B cell (primary cell): Measurements from ENCODE around the gene SCFD1. TPM values are rescaled to one million over a fixed set of nuclear protein-coding genes. Genes with fewer than 3 reads are reported as not detected.

Source experiments
- ATAC-seq: fragments of 200-7000 bp; cut with Tn5 transposase; one replicate; pipeline ENCODE4 v1.10.0; 2021; ENCODE audit warnings: low read depth, mild to moderate bottlenecking, moderate number of reproducible peaks, moderate library complexity
- CTCF ChIA-PET: fragments of 350-600 bp; sonication (Branson Sonifier 250); formaldehyde crosslinking; loops from one replicate; lab custom pipeline; 2021; ENCODE audit warnings: antibody characterized with exemption, inconsistent platforms; lab: Charles Lee
- POLR2A ChIA-PET: fragments of 350-600 bp; sonication (Branson Sonifier 250); formaldehyde crosslinking; loops from one replicate; lab custom pipeline; 2021; ENCODE audit warnings: antibody characterized with exemption; lab: Charles Lee
- DNase-seq: peaks from one replicate; pipeline ENCODE4 v3.0.0; 2013
- H2AFZ ChIP-seq: 2 replicates; pipeline ENCODE4 v1.6.1; 2012; ENCODE audit warnings: mild to moderate bottlenecking, low read depth, low read length; ENCODE audit not compliant: insufficient read depth, poor library complexity, severe bottlenecking
- H3K27ac ChIP-seq, 2 donors: 1 replicate in 1 of 2; 2 replicates in 1 of 2; pipeline ENCODE4 v1.5.1; 2012 to 2013; ENCODE audit warnings: low read length in 2 of 2, mild to moderate bottlenecking in 2 of 2, moderate library complexity in 1 of 2
- H3K27me3 ChIP-seq, 4 experiments: fragments of 200-600 bp in 1 of 4; sonication (generic) in 1 of 4; replicated peaks in 1 of 4; 1 replicate in 2 of 4; 2 replicates in 2 of 4; pipeline versions ENCODE4 v1.6.1 to v1.7.0; 2013 to 2016; ENCODE audit warnings: low read length in 3 of 4, mild to moderate bottlenecking in 2 of 4, mixed read lengths in 1 of 4, moderate library complexity in 1 of 4; ENCODE audit not compliant: insufficient read depth in 4 of 4, control insufficient read depth in 3 of 4; ENCODE audit errors: control extremely low read depth in 1 of 4
- H3K36me3 ChIP-seq, 2 experiments: replicated peaks in 1 of 2; 1 replicate in 1 of 2; 2 replicates in 1 of 2; pipeline versions ENCODE4 v1.6.1 to v1.7.1; 2013; ENCODE audit warnings: low read length in 1 of 2; ENCODE audit not compliant: insufficient read depth in 2 of 2, control insufficient read depth in 1 of 2; ENCODE audit errors: control extremely low read depth in 1 of 2, extremely low read depth in 1 of 2
- H3K4me1 ChIP-seq, 2 donors: fragments of 200-600 bp in 1 of 2; sonication (generic) in 1 of 2; 1 replicate in 1 of 2; 2 replicates in 1 of 2; pipeline versions ENCODE4 v1.5.1 to v1.6.1; 2013 to 2017; ENCODE audit warnings: low read length in 2 of 2; ENCODE audit not compliant: control insufficient read depth in 2 of 2, insufficient read depth in 2 of 2
- H3K4me2 ChIP-seq: replicated peaks from 2 replicates; pipeline ENCODE3; 2012; ENCODE audit warnings: mild to moderate bottlenecking, low read depth, low read length; ENCODE audit not compliant: poor library complexity, severe bottlenecking
- H3K4me3 ChIP-seq, 5 experiments: fragments of 200-600 bp in 1 of 5; sonication (generic) in 1 of 5; 1 replicate in 3 of 5; 2 replicates in 2 of 5; pipeline versions ENCODE4 v1.5.1 to v1.7.0; 2011 to 2016; ENCODE audit warnings: low read length in 4 of 5, mild to moderate bottlenecking in 4 of 5, low read depth in 2 of 5, control low read depth in 1 of 5, moderate library complexity in 1 of 5; ENCODE audit not compliant: insufficient read depth in 1 of 5; ENCODE audit errors: control extremely low read depth in 1 of 5, extremely low read depth in 1 of 5
- H3K79me2 ChIP-seq: fragments of 200-600 bp; sonication (generic); one replicate; pipeline ENCODE4 v1.6.0; 2016; ENCODE audit warnings: low read length; ENCODE audit not compliant: control insufficient read depth, insufficient read depth
- H3K9ac ChIP-seq: fragments of 200-600 bp; sonication (generic); 2 replicates; pipeline ENCODE4 v1.6.1; 2017; ENCODE audit warnings: mild to moderate bottlenecking, low read length, moderate library complexity
- H3K9me3 ChIP-seq, 3 donors: one replicate each; pipeline versions ENCODE4 v1.6.1 to v1.7.1; 2013; ENCODE audit warnings: low read length in 2 of 3; ENCODE audit not compliant: control insufficient read depth in 2 of 3, insufficient read depth in 1 of 3; ENCODE audit errors: control extremely low read depth in 1 of 3
- H4K20me1 ChIP-seq: 2 replicates; pipeline ENCODE4 v1.6.0; 2012; ENCODE audit warnings: mild to moderate bottlenecking, low read length; ENCODE audit not compliant: insufficient read depth, control insufficient read depth, poor library complexity, severe bottlenecking
- H3K27ac Mint-ChIP-seq: one replicate; pipeline ENCODE4 v1.8.0; 2021; ENCODE audit warnings: mixed read lengths
- H3K27me3 Mint-ChIP-seq: one replicate; pipeline ENCODE4 v1.8.0; 2021; ENCODE audit warnings: mixed read lengths
- H3K4me1 Mint-ChIP-seq: one replicate; pipeline ENCODE4 v1.8.0; 2021; ENCODE audit warnings: mixed read lengths
- H3K4me3 Mint-ChIP-seq: one replicate; pipeline ENCODE4 v1.8.0; 2021; ENCODE audit warnings: mixed read lengths
- H3K9me3 Mint-ChIP-seq: one replicate; pipeline ENCODE4 v1.8.0; 2022; ENCODE audit warnings: mixed read lengths; ENCODE audit not compliant: insufficient read depth
- CTCF ChIP-seq: fragments of 200-600 bp; IDR thresholded peaks from one replicate; pipeline ENCODE4 v1.8.0; 2022; ENCODE audit warnings: antibody characterized with exemption, mild to moderate bottlenecking
- EZH2 ChIP-seq: IDR thresholded peaks from 2 replicates; pipeline ENCODE4 v1.6.1; 2012; ENCODE audit warnings: borderline replicate concordance, low read depth, mild to moderate bottlenecking, moderate library complexity, low read length; ENCODE audit not compliant: insufficient read depth, poor library complexity, severe bottlenecking
- intact Hi-C: fragments of 100-400 bp; cut with micrococcal nuclease; formaldehyde crosslinking; loops from one replicate; pipeline ENCODE4 v1.10.0; 2022
- polyA plus RNA-seq: library from polyadenylated mRNA; depleted of rRNA; stranded (reverse); fragments of >200 nt; gene quantifications from 2 replicates; pipeline ENCODE4 v1.2.3, GENCODE V29; 2012
- total RNA-seq, 2 donors: library from RNA; stranded (reverse); fragments of 120-200 nt in 1 of 2; gene quantifications; 1 replicate in 1 of 2; 2 replicates in 1 of 2; pipeline versions ENCODE4 v1.2.3 to v1.2.4, GENCODE V29; 2013 to 2022

The SCFD1 gene
- total and polyA plus RNA-seq, 2 donors (not counting 1 experiment from before 2014, with no cell fraction given), result 23.1 to 73.0 TPM

GRCh38 chr14:30779210-30779609 lies 157.1 kb downstream of the SCFD1 start:
- intact Hi-C loops, result no loop called here
- H3K27ac Mint-ChIP-seq, result no peak overlapping the region

More at GRCh38 chr14:30779210-30779609, 157.1 kb downstream of the SCFD1 start:
- POLR2A ChIA-PET, result no interaction called here
- no peaks in the 10 kb centered on the region for H4K20me1 ChIP-seq
- TF ChIP-seq CTCF (no peak), EZH2 (no peak)
- no peak overlapping the region for H2AFZ ChIP-seq
- Mint-ChIP-seq H3K4me1 (no peaks in the 10 kb centered on the region), H3K27me3 (peaks cover 17% of the 10 kb centered on the region), H3K4me3 (no peak overlapping the region), H3K9me3 (no peaks in the 10 kb centered on the region)
- H3K4me1 ChIP-seq, result no peaks in the 10 kb centered on the region
- ATAC-seq (no peak), DNase-seq (no peak)
- CTCF ChIA-PET, result no interaction called here
- H3K27me3 ChIP-seq, result peaks cover 0 to 6% (median 0%) of the 10 kb centered on the region in 4 experiments
- no peaks in the 10 kb centered on the region for H3K9me3 ChIP-seq
- H3K4me2 ChIP-seq, result no peak overlapping the region
- H3K36me3 ChIP-seq, result no peaks in the 10 kb centered on the region
- H3K79me2 ChIP-seq, result no peaks in the 10 kb centered on the region
- no peak overlapping the region for H3K4me3 ChIP-seq
- H3K27ac ChIP-seq, result no peak overlapping the region
- no peak overlapping the region for H3K9ac ChIP-seq

Other genes starting within 250 kb of the SCFD1 start
- gene G2E3, start 63.2 kb upstream of the SCFD1 start, total RNA-seq, result 29.2 and 35.4 TPM in 2 replicates
- 6.2 and 8.6 TPM in 2 replicates for gene G2E3, start 63.2 kb upstream of the SCFD1 start, polyA plus RNA-seq